HepG2 (cell line): ENCODE data around the gene ANKRD29. TPM values are rescaled to one million over a fixed set of nuclear protein-coding genes. Genes with fewer than 3 reads are reported as not detected.

ENCODE experiments used
- ATF2 ChIP-seq: sonication (generic); formaldehyde crosslinking; IDR thresholded peaks from 2 replicates; pipeline ENCODE4 v1.4.0; 2020; ENCODE audit warnings: missing genetic modification reagents
- GATA4 ChIP-seq: sonication (generic); IDR thresholded peaks from 2 replicates; pipeline ENCODE4 v1.6.1; 2016; ENCODE audit warnings: antibody characterized with exemption, low read depth, borderline replicate concordance
- HDAC1 ChIP-seq: sonication (generic); formaldehyde crosslinking; IDR thresholded peaks from 2 replicates; pipeline ENCODE4 v1.5.1; 2020; ENCODE audit warnings: mild to moderate bottlenecking, missing genetic modification reagents
- HMGXB4 ChIP-seq, 2 experiments: sonication (generic) in 1 of 2; formaldehyde crosslinking in 1 of 2; IDR thresholded peaks; 2 replicates each; pipeline versions ENCODE4 v1.4.0 to v1.6.1; 2018 to 2020; ENCODE audit warnings: missing genetic modification reagents in 2 of 2, borderline replicate concordance in 1 of 2, low read depth in 1 of 2, mild to moderate bottlenecking in 1 of 2, missing biosample characterization in 1 of 2
- JUND ChIP-seq: sonication (generic); formaldehyde crosslinking; IDR thresholded peaks from 2 replicates; pipeline ENCODE4 v1.8.0; 2022; ENCODE audit warnings: mild to moderate bottlenecking, missing genetic modification reagents
- KAT2B ChIP-seq: fragments of 150-350 bp; IDR thresholded peaks from 2 replicates; pipeline ENCODE4 v1.6.1; 2014; ENCODE audit warnings: low read depth, low read length, borderline replicate concordance
- MTERF4 ChIP-seq: sonication (generic); formaldehyde crosslinking; IDR thresholded peaks from 2 replicates; pipeline ENCODE4 v1.8.0; 2023; ENCODE audit warnings: mild to moderate bottlenecking, missing genetic modification reagents
- NPAS2 ChIP-seq: sonication (generic); formaldehyde crosslinking; IDR thresholded peaks from 2 replicates; pipeline ENCODE4 v1.8.0; 2022; ENCODE audit warnings: mild to moderate bottlenecking, missing genetic modification reagents, borderline replicate concordance
- REST ChIP-seq, 2 experiments: IDR thresholded peaks; 2 replicates each; pipeline ENCODE4 v1.6.1; 2011 to 2012; ENCODE audit warnings: low read length in 2 of 2, borderline replicate concordance in 1 of 2, low read depth in 1 of 2, mild to moderate bottlenecking in 1 of 2, moderate library complexity in 1 of 2
- U2AF2 ChIP-seq: fragments of 200-400 bp; formaldehyde crosslinking; IDR thresholded peaks from 2 replicates; pipeline ENCODE4 v1.6.1; 2017; ENCODE audit warnings: low read depth, mild to moderate bottlenecking, low read length
- ZBTB40 ChIP-seq, 2 experiments: fragments of 450-650 bp in 1 of 2; sonication (generic) in 1 of 2; formaldehyde crosslinking in 1 of 2; IDR thresholded peaks; 2 replicates each; pipeline versions ENCODE4 v1.6.1 to v1.8.0; 2016 to 2022; ENCODE audit warnings: antibody characterized with exemption in 1 of 2, mild to moderate bottlenecking in 1 of 2, missing genetic modification reagents in 1 of 2
- polyA plus RNA-seq, 8 experiments: library from polyadenylated mRNA; depleted of rRNA in 3 of 8; stranded (reverse) in 7 of 8; unstranded in 1 of 8; fragments of >200 nt; fragmentation: Illumina TruSeq in 4 of 8; extraction: Trizol in 4 of 8; gene quantifications; 2 replicates each; pipeline versions ENCODE4 v1.2.1 to v1.2.3, GENCODE V29; 2011 to 2016; ENCODE audit warnings: low read depth in 4 of 8, missing spikeins in 1 of 8, mixed read lengths in 1 of 8; ENCODE audit not compliant: insufficient read depth in 1 of 8
- total RNA-seq, 5 experiments: library from RNA; depleted of rRNA; stranded (reverse); fragments of >200 nt; fragmentation: Illumina TruSeq; extraction: Trizol; gene quantifications; 2 replicates each; pipeline ENCODE4 v1.2.3, GENCODE V29; 2016; ENCODE audit warnings: low read depth in 1 of 5

Gene ANKRD29
- total and polyA plus RNA-seq, 2 of the 13 experiments (the other 11 are each of a cell fraction or from before 2014, with no cell fraction given), result not detected

GRCh38 chr18:23572012-23572411, 90.7 kb downstream of the ANKRD29 start (continued):
- no peak for TF ChIP-seq ZBTB40 (IDR thresholded peaks at IDR 0.05)
- TF ChIP-seq ZBTB40 (CRISPR knock-in tag; IDR thresholded peaks at IDR 0.05), result no peak
- TF ChIP-seq MTERF4 (CRISPR knock-in tag), result no peak
- TF ChIP-seq HMGXB4 (CRISPR knock-in tag; IDR thresholded peaks at IDR 0.05; ENCODE audit: borderline replicate concordance in 1 of 2, low read depth in 1 of 2), result no peak
- TF ChIP-seq ATF2 (CRISPR knock-in tag), result 0 out of 2 replicates have a peak, but pooled peaks have one; percentile 14
- no peak for TF ChIP-seq HDAC1 (CRISPR knock-in tag)
- TF ChIP-seq NPAS2 (CRISPR knock-in tag), result no peak
- 0 out of 4 replicates have a peak, but pooled peaks of 1 of the 2 experiments have one; percentile 14 for TF ChIP-seq REST (IDR thresholded peaks at IDR 0.05; ENCODE audit: borderline replicate concordance in 1 of 2, low read depth in 1 of 2, low read length in 2 of 2)
- no peak for TF ChIP-seq KAT2B
- no peak for TF ChIP-seq GATA4
- TF ChIP-seq JUND, result no peak
- TF ChIP-seq U2AF2, result no peak
